Smooth muscle cell of the coronary artery (primary cell): ENCODE data around the gene MADD. TPM values are rescaled to one million over a fixed set of nuclear protein-coding genes. Genes with fewer than 3 reads are reported as not detected.

Source experiments
- total RNA-seq: library from RNA; depleted of rRNA; stranded (reverse); fragments of >200 nt; gene quantifications from 2 replicates; pipeline ENCODE4 v1.2.3, GENCODE V29; 2014; ENCODE audit warnings: low replicate concordance

The MADD gene
- total RNA-seq: 11.7 and 22.7 TPM in 2 replicates

DNA sequence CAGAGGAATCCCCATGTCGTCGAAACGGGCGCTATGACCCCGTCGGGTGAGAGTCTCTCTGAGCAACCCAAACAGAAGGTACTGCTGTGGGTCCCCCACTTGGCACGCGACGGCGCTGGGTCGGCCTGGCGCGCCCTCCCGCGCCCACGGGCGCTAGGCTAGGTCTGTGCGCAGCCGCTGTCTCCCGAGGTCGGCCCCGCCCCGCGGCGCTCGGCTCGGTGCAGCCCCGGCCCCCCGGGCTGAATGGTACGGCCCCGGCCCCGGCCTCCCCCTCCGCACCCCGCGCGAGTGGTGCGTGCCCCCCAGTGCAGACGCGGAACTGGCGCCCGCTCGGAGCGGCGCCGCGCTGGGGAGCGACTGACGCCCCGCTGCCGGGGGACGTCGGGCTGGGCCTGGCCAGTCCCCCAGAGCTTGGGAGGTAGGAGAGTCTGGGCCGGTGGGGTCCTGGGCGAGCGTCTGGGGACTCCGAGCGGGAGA lies at the start of gene MADD:
MADD (plus strand) TSS at position 305 of the 477 bp plus-strand sequence.

DNA sequence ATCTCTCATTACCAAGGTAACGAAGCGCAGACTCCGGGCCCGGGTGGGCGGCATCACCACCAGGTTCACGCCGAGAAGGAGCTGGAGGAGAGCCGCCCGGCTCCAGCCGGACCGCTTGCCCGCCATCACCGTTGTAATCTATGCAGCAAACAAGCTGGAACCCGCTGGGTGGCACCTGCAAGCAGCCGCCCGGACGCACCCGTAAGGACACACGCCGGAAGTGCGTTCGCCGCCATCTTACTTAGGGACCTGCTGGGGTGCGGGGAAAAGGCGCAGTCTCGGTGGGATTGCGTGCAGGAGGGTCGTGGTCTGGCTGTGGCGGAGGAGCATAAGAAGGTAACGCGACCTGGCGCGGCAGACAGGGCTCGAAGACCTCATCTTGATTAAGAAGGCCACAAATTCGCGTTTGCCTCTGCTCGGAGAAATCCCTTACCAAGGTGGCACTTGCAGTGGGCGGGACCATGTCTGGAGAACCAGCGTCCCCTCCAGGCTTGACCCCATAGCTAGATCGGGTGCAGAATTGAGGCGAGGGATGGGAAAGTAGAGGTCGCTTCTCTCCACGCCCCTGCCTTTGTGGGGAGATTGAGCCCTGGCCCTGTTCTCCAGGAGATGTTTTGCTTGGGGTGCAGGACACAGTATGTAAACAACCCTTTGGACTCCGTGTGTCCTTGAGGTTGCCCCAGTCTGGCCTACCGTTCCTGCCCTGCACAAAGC lies 21.1 kb upstream of the MADD start, which contains the start of gene ACP2:
ACP2 (minus strand) TSS at position 151 of the 714 bp plus-strand sequence; CDS start at position 126, 25 bp downstream.

DNA sequence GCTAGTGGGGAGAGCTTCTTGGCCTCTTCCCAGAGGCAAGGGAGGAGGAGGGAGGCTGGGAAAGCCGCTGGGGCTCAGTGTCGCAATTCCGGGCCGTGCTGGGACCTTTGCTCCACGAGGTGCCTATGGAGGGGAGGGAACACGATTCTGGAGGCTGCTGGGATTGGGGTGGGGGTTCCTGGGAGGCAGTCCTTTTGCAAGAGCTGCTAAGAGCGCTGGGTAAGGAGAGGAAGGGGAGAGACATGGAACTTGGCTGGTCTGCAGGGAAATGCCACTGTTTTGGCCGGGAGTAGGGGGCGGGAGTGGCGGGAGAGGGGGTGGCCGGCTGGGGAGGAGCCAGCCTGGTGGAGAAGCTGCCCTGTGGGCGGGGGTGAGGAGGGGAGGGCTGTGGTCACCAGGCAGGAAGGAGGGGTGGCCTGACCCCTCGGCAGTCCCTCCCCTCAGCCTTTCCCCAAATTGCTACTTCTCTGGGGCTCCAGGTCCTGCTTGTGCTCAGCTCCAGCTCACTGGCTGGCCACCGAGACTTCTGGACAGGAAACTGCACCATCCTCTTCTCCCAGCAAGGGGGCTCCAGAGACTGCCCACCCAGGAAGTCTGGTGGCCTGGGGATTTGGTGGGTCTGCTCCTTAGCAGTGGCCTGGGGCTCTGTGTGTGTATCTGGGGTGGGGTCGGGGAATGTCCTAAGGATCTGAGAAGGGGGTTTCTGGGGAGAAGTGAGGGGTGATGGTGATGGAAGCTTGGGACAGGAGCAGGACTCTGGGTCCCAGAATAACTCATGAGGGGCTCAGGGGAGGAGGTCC lies 12.2 kb upstream of the MADD start, which contains the start of gene NR1H3:
NR1H3 (plus strand) TSS at position 480 of the 800 bp plus-strand sequence. CDS start 1,221 bp downstream, outside the sequence.

DNA sequence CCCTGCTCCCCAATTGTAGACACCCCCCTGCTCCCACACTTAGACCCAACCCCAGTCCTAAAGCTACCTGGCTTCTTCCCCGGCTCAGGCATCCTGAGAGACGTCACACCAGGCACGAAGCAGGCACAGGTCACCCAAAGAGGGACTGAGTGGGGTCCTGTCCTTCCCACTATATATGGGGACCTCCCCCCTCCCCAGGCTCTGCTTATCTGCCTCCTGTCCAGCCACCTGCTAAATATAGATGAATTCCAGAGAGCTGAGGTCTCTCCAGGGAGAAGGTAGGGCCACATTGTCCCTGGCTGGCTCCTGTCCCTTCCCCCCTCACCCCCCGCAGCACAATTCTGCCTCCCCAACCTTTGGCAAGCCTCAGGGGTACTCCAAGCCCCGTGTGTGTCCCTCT lies 82.6 kb downstream of the MADD start, which contains the start of gene MYBPC3:
MYBPC3 (minus strand) TSS at position 147 of the 400 bp plus-strand sequence; CDS start at position 92, 55 bp downstream.

DNA sequence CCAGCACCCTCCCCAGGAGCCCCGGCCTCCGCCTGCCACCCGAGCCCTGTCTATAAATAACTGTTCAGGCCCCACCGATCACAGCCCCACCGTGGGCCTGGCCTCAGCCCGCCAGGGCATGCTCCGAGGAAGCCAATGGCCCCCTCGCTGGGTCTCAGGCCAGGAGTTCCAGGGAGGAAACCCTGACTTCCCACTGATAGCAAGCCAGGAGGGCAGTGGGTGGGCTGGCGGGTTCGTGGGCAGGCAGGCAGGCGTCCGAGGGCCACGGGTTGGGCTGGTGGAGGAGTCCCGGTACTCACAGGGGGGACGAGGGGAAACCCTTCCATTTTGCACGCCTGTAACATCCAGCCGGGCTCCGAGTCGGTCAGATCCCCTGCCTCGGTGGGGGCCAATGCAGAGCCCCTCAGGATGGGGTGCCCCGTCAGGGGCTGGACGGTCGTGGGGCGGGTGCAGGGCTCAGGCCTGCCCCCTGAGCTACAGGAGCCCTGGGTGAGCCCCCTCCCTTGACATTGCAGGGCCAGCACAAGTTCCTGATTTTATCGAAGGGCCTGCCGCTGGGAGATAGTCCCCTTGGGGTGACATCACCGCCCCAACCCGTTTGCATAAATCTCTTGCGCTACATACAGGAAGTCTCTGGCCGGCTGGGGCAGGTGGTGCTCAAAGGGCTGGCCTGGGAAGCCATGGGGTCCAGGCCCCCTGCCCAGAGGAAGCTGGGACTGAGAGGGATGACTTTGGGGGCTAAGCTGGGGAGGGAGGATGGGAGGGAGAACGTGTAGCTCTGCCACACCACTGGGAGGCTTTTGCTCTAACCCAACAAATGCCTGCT lies 108.3 kb downstream of the MADD start, which contains the start of gene SPI1:
SPI1 (minus strand) TSS at position 538 of the 826 bp plus-strand sequence; CDS start at position 344, 194 bp downstream.

Other genes with a start within 250 kb of the MADD start
- 60.1 and 66.6 TPM in 2 replicates for gene ARFGAP2, start 93.3 kb upstream of the MADD start, total RNA-seq
- 14.7 and 41.6 TPM in 2 replicates for gene PACSIN3, start 83.7 kb upstream of the MADD start, total RNA-seq
- gene DDB2, start 55.2 kb upstream of the MADD start, total RNA-seq: 47.5 and 54.9 TPM in 2 replicates
- gene ACP2, start 21.3 kb upstream of the MADD start, total RNA-seq: 5.6 and 22.6 TPM in 2 replicates
- gene NR1H3, start 12.1 kb upstream of the MADD start, total RNA-seq: 15.5 and 31.1 TPM in 2 replicates
- 0.12 TPM in 1 of 2 replicates, not detected in the other for gene MYBPC3, start 82.6 kb downstream of the MADD start, total RNA-seq
- gene SPI1, start 108.4 kb downstream of the MADD start, total RNA-seq: not detected in 2 replicates
- gene SLC39A13, start 138.5 kb downstream of the MADD start, total RNA-seq: 37.7 and 51.6 TPM in 2 replicates
- 214 and 316 TPM in 2 replicates for gene PSMC3, start 156.3 kb downstream of the MADD start, total RNA-seq
- 0.12 and 0.45 TPM in 2 replicates for gene RAPSN, start 179.0 kb downstream of the MADD start, total RNA-seq